ENCODE measurements around the gene GASK1A. TPM values are rescaled to one million over a fixed set of nuclear protein-coding genes. Genes with fewer than 3 reads are reported as not detected.

GASK1A gene
- total RNA-seq, 1 donor from 2014 or later, result 1.6 TPM

DNA sequence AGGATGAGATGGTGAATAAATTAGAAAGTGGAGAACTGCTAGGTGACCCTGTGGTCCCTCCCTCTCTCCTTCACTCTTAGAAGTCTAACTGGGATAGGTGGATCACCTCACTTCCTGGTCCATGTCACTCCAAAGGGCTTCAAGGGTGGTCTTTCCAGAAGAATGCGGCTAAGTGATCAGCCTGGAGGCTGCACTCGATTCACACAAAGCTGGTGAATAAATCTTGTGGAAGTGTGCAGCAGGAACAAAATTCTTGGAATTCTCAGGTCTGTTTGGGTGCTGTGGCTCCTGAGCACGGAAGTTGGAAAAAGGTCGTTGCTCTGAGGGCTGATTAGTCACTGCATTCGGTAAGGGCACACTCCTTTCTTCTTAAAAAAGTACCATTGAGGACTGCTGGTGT, 46.3 kb downstream of the GASK1A start:
- H3K36me3 ChIP-seq, result no peaks in the 10 kb centered on the region
- no peak for DNase-seq
- no peak overlapping the region for H3K4me3 ChIP-seq
- H3K27me3 ChIP-seq (ENCODE audit: low read depth), result peaks cover 16% of the 10 kb centered on the region
- TF ChIP-seq, protein P1, sequence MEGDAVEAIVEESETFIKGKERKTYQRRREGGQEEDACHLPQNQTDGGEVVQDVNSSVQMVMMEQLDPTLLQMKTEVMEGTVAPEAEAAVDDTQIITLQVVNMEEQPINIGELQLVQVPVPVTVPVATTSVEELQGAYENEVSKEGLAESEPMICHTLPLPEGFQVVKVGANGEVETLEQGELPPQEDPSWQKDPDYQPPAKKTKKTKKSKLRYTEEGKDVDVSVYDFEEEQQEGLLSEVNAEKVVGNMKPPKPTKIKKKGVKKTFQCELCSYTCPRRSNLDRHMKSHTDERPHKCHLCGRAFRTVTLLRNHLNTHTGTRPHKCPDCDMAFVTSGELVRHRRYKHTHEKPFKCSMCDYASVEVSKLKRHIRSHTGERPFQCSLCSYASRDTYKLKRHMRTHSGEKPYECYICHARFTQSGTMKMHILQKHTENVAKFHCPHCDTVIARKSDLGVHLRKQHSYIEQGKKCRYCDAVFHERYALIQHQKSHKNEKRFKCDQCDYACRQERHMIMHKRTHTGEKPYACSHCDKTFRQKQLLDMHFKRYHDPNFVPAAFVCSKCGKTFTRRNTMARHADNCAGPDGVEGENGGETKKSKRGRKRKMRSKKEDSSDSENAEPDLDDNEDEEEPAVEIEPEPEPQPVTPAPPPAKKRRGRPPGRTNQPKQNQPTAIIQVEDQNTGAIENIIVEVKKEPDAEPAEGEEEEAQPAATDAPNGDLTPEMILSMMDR (IDR thresholded peaks at IDR 0.05; ENCODE audit: borderline replicate concordance), result no peak
- no peak overlapping the region for H3K27ac ChIP-seq (replicated peaks)
- no peaks in the 10 kb centered on the region for H3K9me3 ChIP-seq (replicated peaks)
- no peaks in the 10 kb centered on the region for H3K4me1 ChIP-seq
- intact Hi-C loops (cut with micrococcal nuclease), result no loop called here

DNA sequence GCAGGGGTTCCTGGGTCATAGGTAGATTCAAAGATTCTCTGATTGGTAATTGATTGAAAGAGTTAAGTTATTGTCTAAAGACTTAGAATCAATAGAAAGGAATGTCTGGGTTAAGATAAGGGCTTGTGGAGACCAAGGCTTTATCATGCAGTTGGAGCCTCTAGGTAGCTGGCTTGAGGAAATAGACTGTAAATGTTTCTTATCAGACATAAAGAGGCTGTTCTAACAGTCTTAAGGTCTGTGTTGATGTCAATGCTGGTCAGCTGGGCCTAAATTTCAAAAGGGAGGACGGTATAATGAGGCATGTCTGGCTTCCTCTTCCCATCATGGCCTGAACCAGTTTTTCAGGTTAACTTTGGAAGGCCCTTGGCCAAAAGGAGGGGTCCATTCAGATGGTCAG, 48.9 kb downstream of the GASK1A start:
- TF ChIP-seq, protein P1 (IDR thresholded peaks at IDR 0.05; ENCODE audit: borderline replicate concordance), result no peak
- H3K9me3 ChIP-seq (replicated peaks), result no peaks in the 10 kb centered on the region
- no peaks in the 10 kb centered on the region for H3K4me1 ChIP-seq
- DNase-seq, result no peak
- no peaks in the 10 kb centered on the region for H3K27me3 ChIP-seq (ENCODE audit: low read depth)
- H3K36me3 ChIP-seq, result no peaks in the 10 kb centered on the region
- intact Hi-C loops (cut with micrococcal nuclease), result no loop called here
- no peak overlapping the region for H3K27ac ChIP-seq (replicated peaks)
- H3K4me3 ChIP-seq, result no peak overlapping the region

DNA sequence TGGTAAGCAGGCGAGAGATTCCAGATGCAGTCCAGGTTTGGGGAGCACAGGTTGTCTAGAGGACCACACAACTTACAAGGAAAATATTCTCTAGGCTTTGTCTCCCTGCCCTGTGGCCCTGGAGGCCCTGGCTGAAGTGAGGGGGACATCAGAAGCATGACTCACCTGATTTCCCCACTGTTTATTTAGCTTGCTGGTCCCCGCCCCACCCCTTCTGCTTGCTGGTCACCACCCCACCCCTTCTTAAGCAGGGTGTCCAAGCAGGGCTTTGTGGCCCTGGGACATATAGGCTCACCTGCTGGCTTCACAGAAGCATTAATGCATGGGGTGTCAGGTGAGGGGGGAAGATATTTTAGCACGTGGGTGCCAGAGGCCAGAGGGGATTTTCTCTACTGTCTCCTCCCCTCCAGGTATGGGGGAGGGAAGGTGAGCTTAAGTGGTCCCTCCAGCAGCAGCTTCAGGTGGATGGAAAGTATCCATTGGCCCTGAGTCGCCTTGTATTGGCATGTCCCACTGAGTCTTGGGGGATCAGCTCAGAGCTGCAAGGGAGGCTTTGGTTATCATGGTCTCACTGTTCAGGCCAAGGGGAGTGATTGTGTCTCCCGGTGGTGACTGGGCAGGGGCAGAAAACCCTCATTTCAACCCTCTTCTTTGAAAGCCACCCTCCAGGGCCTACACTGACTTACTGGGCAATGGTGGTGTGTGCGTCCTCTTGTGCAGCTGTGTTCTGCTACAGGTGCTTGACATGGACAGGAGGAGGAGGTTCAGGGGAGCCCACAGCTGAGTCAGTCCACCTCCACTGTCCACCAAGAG, 49.8 kb downstream of the GASK1A start:
- intact Hi-C loops (cut with micrococcal nuclease), result no loop called here
- Histone ChIP-seq H3K27me3 (ENCODE audit: low read depth) (no peaks in the 10 kb centered on the region), H3K4me3 (no peak overlapping the region), H3K4me1 (no peaks in the 10 kb centered on the region), H3K27ac (replicated peaks) (no peak overlapping the region), H3K36me3 (no peaks in the 10 kb centered on the region), H3K9me3 (replicated peaks) (no peaks in the 10 kb centered on the region)
- DNase-seq, result no peak
- TF ChIP-seq, protein P1 (IDR thresholded peaks at IDR 0.05; ENCODE audit: borderline replicate concordance), result no peak

DNA sequence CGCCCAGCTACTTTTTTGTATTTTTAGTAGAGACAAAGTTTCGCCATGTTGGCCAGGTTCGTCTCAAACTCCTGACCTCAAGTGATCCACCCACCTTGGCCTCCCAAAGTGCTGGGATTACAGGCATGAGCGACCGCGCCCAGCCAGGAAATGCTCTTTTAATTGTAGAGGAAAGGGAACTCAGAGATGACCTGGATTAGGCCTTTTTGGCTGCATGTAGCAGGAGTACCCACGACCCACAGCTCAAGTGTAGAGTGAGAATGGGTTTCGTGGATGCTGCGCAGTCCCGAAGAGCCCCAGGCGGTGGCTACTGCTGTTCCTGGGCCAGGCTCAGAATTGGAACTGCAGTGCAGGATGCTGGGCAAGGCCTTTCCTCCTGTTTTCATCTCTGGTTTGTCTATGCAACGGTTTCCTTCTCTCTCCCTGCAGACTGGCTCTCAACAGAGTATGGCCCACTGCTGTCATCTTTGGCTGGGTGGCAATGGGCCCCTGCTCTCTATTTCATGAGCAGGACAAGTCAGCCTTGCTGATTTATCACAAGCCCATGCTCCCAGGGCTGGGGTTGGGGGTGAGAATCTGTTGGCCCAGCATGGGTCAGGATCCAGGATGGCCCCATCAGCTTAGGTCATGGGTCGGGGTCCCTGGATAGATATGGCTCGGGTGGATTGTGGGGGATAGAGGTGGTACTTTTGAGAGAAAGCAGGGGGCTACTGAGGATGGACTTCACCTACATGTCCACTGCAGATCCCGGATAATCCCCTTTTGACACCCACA, 51.2 kb downstream of the GASK1A start:
- H3K36me3 ChIP-seq, result no peaks in the 10 kb centered on the region
- TF ChIP-seq, protein P1 (IDR thresholded peaks at IDR 0.05; ENCODE audit: borderline replicate concordance), result no peak
- no peaks in the 10 kb centered on the region for H3K9me3 ChIP-seq (replicated peaks)
- no peak for DNase-seq
- H3K4me3 ChIP-seq, result no peak overlapping the region
- intact Hi-C loops (cut with micrococcal nuclease), result no loop called here
- no peaks in the 10 kb centered on the region for H3K4me1 ChIP-seq
- H3K27ac ChIP-seq (replicated peaks), result no peak overlapping the region
- no peaks in the 10 kb centered on the region for H3K27me3 ChIP-seq (ENCODE audit: low read depth)

DNA sequence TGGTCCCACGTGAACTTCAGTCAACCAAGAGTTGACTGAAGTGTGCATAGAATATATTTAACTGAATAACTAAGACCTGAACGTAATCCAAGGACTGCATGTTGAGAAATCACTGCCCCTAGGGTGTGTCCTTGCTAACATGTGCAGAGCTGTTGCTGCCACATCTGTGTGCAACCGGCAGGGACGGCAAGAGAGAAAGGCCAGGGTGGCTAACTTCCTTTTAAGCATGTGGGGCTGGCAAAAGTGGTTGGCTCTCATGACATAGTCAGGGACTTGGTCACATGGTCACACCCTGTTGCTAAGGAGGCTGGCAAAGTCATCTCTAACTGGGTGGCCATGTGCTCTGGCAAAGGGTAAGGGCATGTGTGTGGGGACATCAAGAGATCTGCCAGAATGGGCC, 52.4 kb downstream of the GASK1A start:
- Histone ChIP-seq H3K27me3 (ENCODE audit: low read depth) (no peaks in the 10 kb centered on the region), H3K4me1 (no peaks in the 10 kb centered on the region), H3K9me3 (replicated peaks) (no peaks in the 10 kb centered on the region), H3K4me3 (no peak overlapping the region), H3K36me3 (no peaks in the 10 kb centered on the region), H3K27ac (replicated peaks) (peak overlapping the region; percentile 42)
- intact Hi-C loops (cut with micrococcal nuclease), result no loop called here
- TF ChIP-seq, protein P1 (IDR thresholded peaks at IDR 0.05; ENCODE audit: borderline replicate concordance), result no peak
- DNase-seq, result peak; percentile 41

Data from left ventricle myocardium inferior (tissue), 1 donor.